Measurements from ENCODE around the gene PGK1. TPM values are rescaled to one million over a fixed set of nuclear protein-coding genes. Genes with fewer than 3 reads are reported as not detected.

Gene PGK1
- total RNA-seq, 1 experiment from 2014 or later, result 663 TPM

GRCh38 chrX:78116365-78116764, 12.3 kb downstream of the PGK1 start:
- Histone ChIP-seq H3K4me2 (ENCODE audit: low read length) (no peak overlapping the region), H3K27ac (ENCODE audit: low read length) (no peak overlapping the region), H3K9me2 (replicated peaks; ENCODE audit: low read length) (no peaks in the 10 kb centered on the region), H2AFZ (ENCODE audit: low read length) (no peak overlapping the region), H3K9ac (ENCODE audit: low read length) (no peak overlapping the region), H3K4me3 (ENCODE audit: low read length) (no peak overlapping the region), H3F3A (ENCODE audit: low read length, unreplicated experiment) (peaks cover 8% of the 10 kb centered on the region), H4K20me1 (ENCODE audit: low read length) (peaks cover 87% of the 10 kb centered on the region), H3K9me3 (ENCODE audit: low read length) (no peaks in the 10 kb centered on the region), H3K36me3 (ENCODE audit: low read depth, low read length) (peaks cover 85% of the 10 kb centered on the region), H3K4me1 (ENCODE audit: insufficient read depth, low read length) (peaks cover 6% of the 10 kb centered on the region; the same call in 1 of the 2 replicates), H3K79me2 (ENCODE audit: low read length) (peaks cover 96% of the 10 kb centered on the region), H3K27me3 (ENCODE audit: low read length) (no peaks in the 10 kb centered on the region)
- intact Hi-C loops (cut with micrococcal nuclease), result no loop called here
- CTCF ChIA-PET, result no interaction called here
- TF ChIP-seq EZH2 (IDR thresholded peaks at IDR 0.05; ENCODE audit: low read length, unreplicated experiment) (no peak), EZH2phosphoT487 (IDR thresholded peaks at IDR 0.05; ENCODE audit: borderline replicate concordance, low read length) (no peak), CTCF (conservative IDR thresholded peaks at IDR 0.05; ENCODE audit: low read depth, low read length) (no peak)
- ATAC-seq, result no peak
- no peak for DNase-seq
- POLR2A ChIA-PET (ENCODE audit: unreplicated experiment), result no interaction called here
- BruUV-seq (replicated peaks), result no TSS peak

- H3K27me3 ChIP-seq (ENCODE audit: low read length), result no peaks in the 10 kb centered on the region
- H3K9me3 ChIP-seq (ENCODE audit: low read length), result no peaks in the 10 kb centered on the region
- peaks cover 10% of the 10 kb centered on the region for H3K4me1 ChIP-seq (ENCODE audit: insufficient read depth, low read length)
- H3K4me2 ChIP-seq (ENCODE audit: low read length), result no peak overlapping the region
- no peak for DNase-seq
- TF ChIP-seq CTCF (conservative IDR thresholded peaks at IDR 0.05; ENCODE audit: low read depth, low read length) (no peak), EZH2phosphoT487 (IDR thresholded peaks at IDR 0.05; ENCODE audit: borderline replicate concordance, low read length) (no peak), EZH2 (IDR thresholded peaks at IDR 0.05; ENCODE audit: low read length, unreplicated experiment) (no peak)
- H3F3A ChIP-seq (ENCODE audit: low read length, unreplicated experiment), result peaks cover 12% of the 10 kb centered on the region
- no TSS peak for BruUV-seq (replicated peaks)
- intact Hi-C loops (cut with micrococcal nuclease), result no loop called here
- ATAC-seq, result no peak
- peaks cover 96% of the 10 kb centered on the region for H3K79me2 ChIP-seq (ENCODE audit: low read length)
- no peak overlapping the region for H3K9ac ChIP-seq (ENCODE audit: low read length)
- peaks cover 86% of the 10 kb centered on the region for H3K36me3 ChIP-seq (ENCODE audit: low read depth, low read length)
- no peak overlapping the region for H3K4me3 ChIP-seq (ENCODE audit: low read length)
- H3K27ac ChIP-seq (ENCODE audit: low read length), result no peak overlapping the region
- H2AFZ ChIP-seq (ENCODE audit: low read length), result no peak overlapping the region
- ChIA-PET CTCF (no interaction called here), POLR2A (ENCODE audit: unreplicated experiment) (no interaction called here)
- no peaks in the 10 kb centered on the region for H3K9me2 ChIP-seq (replicated peaks; ENCODE audit: low read length)
- H4K20me1 ChIP-seq (ENCODE audit: low read length), result peaks cover 87% of the 10 kb centered on the region
Observed at GRCh38 chrX:78116766-78117165, 12.7 kb downstream of the PGK1 start.

- H3K9me2 ChIP-seq (replicated peaks; ENCODE audit: low read length), result no peaks in the 10 kb centered on the region
- peaks cover 21% of the 10 kb centered on the region for H3K4me1 ChIP-seq (ENCODE audit: insufficient read depth, low read length)
- H3K36me3 ChIP-seq (ENCODE audit: low read depth, low read length), result peaks cover 81% of the 10 kb centered on the region
- H2AFZ ChIP-seq (ENCODE audit: low read length), result no peak overlapping the region
- CTCF ChIA-PET, result no interaction called here
- peaks cover 81% of the 10 kb centered on the region for H4K20me1 ChIP-seq (ENCODE audit: low read length)
- H3K4me3 ChIP-seq (ENCODE audit: low read length), result no peak overlapping the region
- ATAC-seq, result no peak
- no peak overlapping the region for H3K4me2 ChIP-seq (ENCODE audit: low read length)
- peaks cover 79% of the 10 kb centered on the region for H3K79me2 ChIP-seq (ENCODE audit: low read length)
- H3F3A ChIP-seq (ENCODE audit: low read length, unreplicated experiment), result peaks cover 16% of the 10 kb centered on the region
- TF ChIP-seq EZH2phosphoT487 (IDR thresholded peaks at IDR 0.05; ENCODE audit: borderline replicate concordance, low read length), result no peak
- TF ChIP-seq CTCF (conservative IDR thresholded peaks at IDR 0.05; ENCODE audit: low read depth, low read length), result no peak
- TF ChIP-seq EZH2 (IDR thresholded peaks at IDR 0.05; ENCODE audit: low read length, unreplicated experiment), result no peak
- H3K27ac ChIP-seq (ENCODE audit: low read length), result no peak overlapping the region
- BruUV-seq (replicated peaks), result TSS peak; percentile 4
- intact Hi-C loops (cut with micrococcal nuclease), result no loop called here
- H3K27me3 ChIP-seq (ENCODE audit: low read length), result no peaks in the 10 kb centered on the region
- no peak for DNase-seq
- no peak overlapping the region for H3K9ac ChIP-seq (ENCODE audit: low read length)
- H3K9me3 ChIP-seq (ENCODE audit: low read length), result no peaks in the 10 kb centered on the region
- POLR2A ChIA-PET (ENCODE audit: unreplicated experiment), result no interaction called here
Observed at GRCh38 chrX:78118628-78119027, 14.6 kb downstream of the PGK1 start.
